MG63 (cell line): Measurements from ENCODE around the gene RND1. TPM values are rescaled to one million over a fixed set of nuclear protein-coding genes. Genes with fewer than 3 reads are reported as not detected.
A peak's percentile ranks its signal among the peaks of the same experiment; 100 is the strongest.
"Not testable (repeated sequence)": the region's sequence is repeated elsewhere in the genome, so short reads cannot be mapped to it uniquely, and the experiment has no call there.

Experiments used
- DNase-seq: peaks from one replicate; pipeline ENCODE4 v3.0.0-alpha.2; 2020
- H3K27me3 ChIP-seq: fragments of 250-450 bp; sonication (Bioruptor Pico); 2 replicates; pipeline ENCODE4 v1.5.1; 2020; ENCODE audit warnings: mild to moderate bottlenecking, moderate library complexity
- H3K36me3 ChIP-seq: fragments of 250-450 bp; sonication (Bioruptor Pico); 2 replicates; pipeline ENCODE4 v1.5.1; 2020; ENCODE audit warnings: mild to moderate bottlenecking, moderate library complexity
- H3K4me3 ChIP-seq: fragments of 250-450 bp; sonication (Bioruptor Pico); 2 replicates; pipeline ENCODE4 v1.5.1; 2020; ENCODE audit warnings: mild to moderate bottlenecking, moderate library complexity
- H3K9me3 ChIP-seq: fragments of 250-450 bp; sonication (Bioruptor Pico); 2 replicates; pipeline ENCODE4 v1.5.1; 2020; ENCODE audit warnings: mild to moderate bottlenecking, moderate library complexity
- total RNA-seq: library from RNA; depleted of rRNA; stranded (reverse); fragments of >200 nt; shearing (Covaris generic); gene quantifications from 2 replicates; pipeline ENCODE4 v1.2.3, GENCODE V29; 2014; ENCODE audit warnings: low replicate concordance; rRNA removed

RND1 gene
- total RNA-seq = 0.12 TPM in 1 of 2 replicates, not detected in the other

DNA sequence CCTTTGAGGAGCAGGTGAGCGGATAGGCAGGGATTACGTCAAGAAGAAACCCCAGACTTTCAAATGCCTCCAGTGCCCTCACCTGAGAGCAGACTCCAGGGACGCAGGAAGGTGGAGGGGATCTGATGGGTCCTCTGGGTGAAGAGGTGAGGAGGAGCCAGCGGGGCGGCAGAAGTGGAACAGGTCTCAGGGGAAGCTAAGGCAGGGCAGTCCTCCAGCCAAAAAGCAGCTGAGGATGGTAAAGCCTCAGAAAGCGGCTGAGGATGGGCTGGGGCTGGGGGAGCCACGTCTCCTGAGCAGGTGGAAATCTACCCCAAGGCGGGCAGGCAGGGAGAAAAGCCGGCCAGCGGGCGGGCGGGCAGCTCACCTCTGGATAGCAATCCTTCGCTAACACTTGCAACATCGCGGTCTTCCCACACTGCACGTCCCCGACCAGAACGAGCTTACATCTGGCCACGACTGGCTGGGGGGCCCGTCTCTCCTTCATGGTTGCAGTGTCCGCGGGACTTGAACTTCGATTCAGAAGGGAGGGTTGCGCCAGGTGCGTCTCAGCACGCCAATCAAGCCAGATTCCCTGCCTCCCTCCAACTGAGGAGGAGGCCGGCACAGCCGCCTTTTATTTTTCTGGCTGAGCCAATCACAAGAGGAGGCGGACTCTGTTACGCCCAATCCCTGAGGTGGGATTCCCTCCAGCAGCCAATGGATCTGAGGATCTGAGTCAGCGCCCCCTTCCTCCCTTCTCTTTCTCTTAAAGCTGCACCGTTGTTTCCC lies at the start of gene RND1:
TSS of gene RND1 (minus strand) at position 590 of the 771 bp plus-strand sequence. CDS start at position 487, 103 bp downstream.
- peaks cover 23% of the 10 kb centered on the region for H3K27me3 ChIP-seq
- DNase-seq = peak; percentile 86
- H3K4me3 ChIP-seq = peak within 1 kb of the TSS; percentile 52
- H3K9me3 ChIP-seq = no peaks in the 10 kb centered on the region
- no peaks in the 10 kb centered on the region for H3K36me3 ChIP-seq

DNA sequence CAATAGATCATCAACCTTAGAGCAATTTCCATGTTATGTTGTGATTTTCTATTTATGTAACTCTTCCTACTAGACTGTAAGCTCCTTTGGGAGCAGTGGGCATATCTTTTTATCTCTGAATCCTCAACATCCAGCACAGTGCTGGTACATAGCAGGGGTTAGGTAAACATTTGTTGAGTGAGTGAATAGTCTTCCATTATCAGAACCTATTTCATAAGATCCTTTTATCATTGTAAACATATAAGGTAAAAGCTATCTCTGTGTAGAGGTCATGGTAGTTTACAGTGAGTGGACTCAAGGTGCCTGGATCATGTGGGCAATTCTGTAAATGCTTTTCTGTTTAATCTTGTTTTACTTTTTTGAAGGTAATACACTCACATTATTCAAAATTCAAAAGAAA lies 44.5 kb upstream of the RND1 start:
- no peak for DNase-seq
- Histone ChIP-seq H3K36me3 (no peaks in the 10 kb centered on the region), H3K27me3 (no peaks in the 10 kb centered on the region), H3K9me3 (no peaks in the 10 kb centered on the region), H3K4me3 (no peak overlapping the region)

DNA sequence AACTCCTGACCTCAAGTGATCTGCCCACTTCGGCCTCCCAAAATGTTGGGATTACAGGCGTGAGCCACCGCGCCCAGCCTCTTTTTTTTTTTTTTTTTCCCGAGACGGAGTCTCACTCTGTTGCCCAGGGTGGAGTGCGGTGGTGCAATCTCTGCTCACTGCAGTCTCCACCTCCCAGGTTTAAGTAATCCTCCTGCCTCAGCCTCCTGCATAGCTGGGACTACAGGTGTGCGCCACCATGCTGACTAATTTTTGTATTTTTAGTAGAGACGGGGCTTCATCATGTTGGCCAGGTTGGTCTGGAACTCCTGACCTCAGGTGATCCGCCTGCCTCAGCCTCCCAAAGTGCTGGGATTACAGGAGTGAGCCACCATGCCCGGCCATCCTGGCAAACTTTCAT lies 44.0 kb upstream of the RND1 start:
- not testable (repeated sequence) for H3K4me3 ChIP-seq, DNase-seq, H3K36me3 ChIP-seq, H3K9me3 ChIP-seq, H3K27me3 ChIP-seq

DNA sequence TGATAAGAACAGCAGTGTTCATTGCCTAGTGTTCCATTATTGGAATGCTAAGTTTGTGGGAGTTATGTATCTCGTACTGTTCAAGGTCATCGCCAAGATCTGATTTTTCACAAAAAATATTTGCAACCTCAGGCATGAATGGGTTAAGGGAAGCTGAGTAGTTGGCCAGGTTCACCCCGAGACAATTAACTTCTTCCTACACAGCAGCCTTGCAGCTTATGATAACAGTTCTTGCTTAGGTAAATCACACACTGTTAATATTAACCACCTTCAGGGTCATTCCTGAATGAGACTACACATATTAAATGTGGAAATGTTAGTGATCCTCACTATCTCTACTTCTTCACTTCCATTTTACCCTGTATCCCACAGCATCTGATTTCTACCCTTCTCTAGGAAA lies 41.6 kb upstream of the RND1 start:
- no peaks in the 10 kb centered on the region for H3K36me3 ChIP-seq
- DNase-seq = no peak
- no peaks in the 10 kb centered on the region for H3K9me3 ChIP-seq
- no peak overlapping the region for H3K4me3 ChIP-seq
- no peaks in the 10 kb centered on the region for H3K27me3 ChIP-seq

DNA sequence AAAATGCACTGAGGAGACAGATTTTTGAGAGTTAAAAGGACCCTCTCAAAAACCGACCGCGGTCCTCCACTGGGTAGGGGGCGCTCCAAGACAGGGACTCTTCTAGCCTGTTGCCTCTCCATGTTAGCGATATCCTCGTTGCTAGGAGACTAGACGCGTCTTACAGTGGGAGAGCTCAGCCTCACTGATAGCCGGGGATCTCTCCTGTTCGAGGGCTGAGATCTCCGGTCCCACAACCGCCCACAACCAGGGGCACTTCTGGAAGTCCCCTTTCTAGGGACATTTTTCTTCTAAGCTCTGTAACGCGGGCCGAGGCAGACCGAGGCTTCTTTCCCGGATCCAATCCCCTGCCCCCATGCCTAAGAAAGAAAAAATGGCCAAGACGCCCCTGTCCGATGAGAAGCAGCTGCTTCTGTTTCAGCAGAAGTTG lies 38.3 kb upstream of the RND1 start:
- H3K36me3 ChIP-seq = no peaks in the 10 kb centered on the region
- DNase-seq = peak; percentile 77
- H3K27me3 ChIP-seq = no peaks in the 10 kb centered on the region
- peak overlapping the region; percentile 43 for H3K4me3 ChIP-seq
- no peaks in the 10 kb centered on the region for H3K9me3 ChIP-seq

DNA sequence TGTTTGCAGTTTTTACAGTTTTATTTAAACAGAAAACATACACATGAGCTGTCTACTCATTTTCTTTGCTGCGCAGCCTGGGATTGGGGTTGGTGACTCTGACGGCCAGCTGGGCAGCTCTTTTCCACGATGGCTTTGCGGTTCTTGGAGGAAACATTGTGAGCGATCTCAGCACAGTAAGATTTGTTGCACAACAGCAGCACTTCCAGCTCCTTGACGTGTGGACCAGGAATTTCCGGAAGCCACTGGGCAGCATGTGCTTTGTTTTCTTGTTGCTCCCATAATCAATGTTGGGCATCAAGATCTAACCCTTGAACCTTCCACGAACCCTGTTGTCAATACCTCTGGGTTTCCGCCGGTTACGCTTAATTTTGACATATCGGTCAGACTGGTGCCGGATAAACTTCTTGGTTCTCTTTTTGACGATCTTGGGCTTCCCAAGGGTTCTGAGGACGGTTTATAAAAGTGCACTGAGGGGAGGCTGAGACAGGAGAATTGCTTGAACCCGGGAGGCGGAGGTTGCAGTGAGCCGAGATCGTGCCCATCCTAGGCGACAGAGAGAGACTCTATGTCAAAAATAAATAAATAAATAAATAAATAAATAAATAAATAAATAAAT lies 37.8 kb upstream of the RND1 start:
- Histone ChIP-seq H3K9me3 (no peaks in the 10 kb centered on the region), H3K4me3 (no peak overlapping the region), H3K27me3 (no peaks in the 10 kb centered on the region), H3K36me3 (no peaks in the 10 kb centered on the region)
- no peak for DNase-seq

DNA sequence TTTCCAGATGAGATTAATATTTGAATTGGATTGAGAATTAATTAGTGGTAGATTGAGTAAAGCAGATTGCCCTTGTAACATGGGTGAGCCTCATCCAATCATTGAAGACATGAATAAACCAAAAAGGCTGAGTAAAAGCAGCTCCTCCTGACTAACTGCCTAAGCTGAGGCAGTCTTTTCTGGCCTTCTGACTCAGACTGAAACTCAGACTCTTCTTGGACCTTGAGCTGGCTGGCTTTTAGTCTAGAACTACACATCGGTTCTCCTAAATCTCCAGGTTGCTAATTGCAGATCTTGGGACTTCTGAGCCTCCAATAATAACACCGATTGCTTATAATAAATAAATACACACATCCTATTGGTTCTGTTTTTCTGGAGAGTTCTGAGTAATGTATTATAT lies 35.6 kb upstream of the RND1 start:
- H3K9me3 ChIP-seq = no peaks in the 10 kb centered on the region
- no peaks in the 10 kb centered on the region for H3K27me3 ChIP-seq
- H3K36me3 ChIP-seq = no peaks in the 10 kb centered on the region
- DNase-seq = no peak
- no peak overlapping the region for H3K4me3 ChIP-seq

DNA sequence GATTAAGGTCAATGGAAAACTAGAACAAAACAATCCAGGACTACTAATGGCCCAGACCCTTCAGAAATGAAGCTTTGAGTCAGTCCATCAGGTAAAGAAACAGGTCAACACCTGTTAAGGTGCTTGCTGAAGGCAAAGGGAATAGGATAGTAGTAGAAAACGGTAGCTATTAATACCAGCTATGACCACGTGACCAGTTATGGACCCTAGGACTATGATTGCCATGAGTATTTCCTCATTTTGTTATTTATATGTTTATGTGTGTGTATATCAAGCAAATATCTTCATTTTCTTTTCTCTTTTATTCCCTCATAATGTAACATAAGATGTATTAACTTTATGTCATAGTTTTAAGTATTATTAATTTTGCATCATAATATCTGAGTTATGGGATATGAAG lies 34.0 kb upstream of the RND1 start:
- Histone ChIP-seq H3K27me3 (no peaks in the 10 kb centered on the region), H3K36me3 (no peaks in the 10 kb centered on the region), H3K9me3 (no peaks in the 10 kb centered on the region), H3K4me3 (no peak overlapping the region)
- DNase-seq = no peak

DNA sequence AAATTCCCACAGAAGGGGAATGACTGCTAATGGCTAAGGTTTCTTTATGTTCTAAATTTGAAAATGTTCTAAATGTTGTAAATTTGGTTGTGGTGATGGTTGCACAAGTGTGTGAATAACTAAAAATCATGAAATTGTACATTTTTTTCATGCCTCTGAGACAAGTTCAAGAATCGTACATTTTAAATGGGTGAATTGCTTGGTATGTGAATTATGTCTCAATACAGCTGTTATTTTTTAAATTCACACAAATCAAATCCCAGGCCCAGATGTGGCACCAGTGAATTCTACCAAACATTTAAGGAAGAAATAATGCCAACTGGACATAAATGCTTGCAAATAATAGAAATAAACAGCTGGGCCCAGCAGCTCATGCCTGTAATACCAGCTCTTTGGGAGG lies 28.6 kb upstream of the RND1 start:
- H3K4me3 ChIP-seq = no peak overlapping the region
- no peaks in the 10 kb centered on the region for H3K36me3 ChIP-seq
- DNase-seq = no peak
- H3K27me3 ChIP-seq = peaks cover 5% of the 10 kb centered on the region
- no peaks in the 10 kb centered on the region for H3K9me3 ChIP-seq

DNA sequence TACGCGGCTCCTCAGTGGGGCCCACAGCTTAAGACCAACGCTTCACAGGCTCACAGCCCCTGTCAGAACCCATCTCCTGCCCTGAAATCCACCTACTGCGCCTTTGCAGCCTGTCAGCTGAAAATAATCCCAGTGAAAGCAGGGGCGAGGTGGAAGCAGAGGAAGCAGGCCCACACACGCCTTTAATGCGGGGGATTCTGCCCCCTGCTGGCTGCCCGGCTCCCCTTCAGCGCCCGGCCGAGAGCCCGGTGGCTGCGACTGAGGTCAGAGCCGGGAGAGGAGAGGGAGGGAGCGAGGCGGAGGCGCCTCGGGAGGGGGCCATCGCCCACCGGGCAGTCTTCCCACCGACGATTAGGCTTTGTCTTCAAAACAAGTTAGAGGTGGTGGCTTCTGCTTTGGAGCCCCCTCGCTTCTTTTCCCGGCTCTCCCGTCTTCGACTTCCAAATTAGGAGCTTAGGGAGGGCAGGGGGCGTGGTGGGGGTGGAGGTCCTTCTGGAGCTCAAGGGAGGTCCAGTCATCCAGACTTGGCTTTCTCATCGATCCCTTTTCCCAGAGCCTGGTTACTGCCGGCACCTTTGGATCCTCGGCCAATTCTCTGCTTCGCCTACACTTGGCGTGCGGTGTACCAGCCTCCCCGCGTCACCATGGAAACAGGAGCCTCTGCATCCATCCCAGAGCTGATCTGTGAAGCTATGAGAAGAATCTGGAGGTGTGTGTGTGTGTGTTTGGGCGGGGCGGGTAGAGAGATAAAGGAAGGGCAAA lies 25.2 kb upstream of the RND1 start:
- Histone ChIP-seq H3K4me3 (no peak overlapping the region), H3K36me3 (no peaks in the 10 kb centered on the region)
- peak; percentile 68 for DNase-seq

DNA sequence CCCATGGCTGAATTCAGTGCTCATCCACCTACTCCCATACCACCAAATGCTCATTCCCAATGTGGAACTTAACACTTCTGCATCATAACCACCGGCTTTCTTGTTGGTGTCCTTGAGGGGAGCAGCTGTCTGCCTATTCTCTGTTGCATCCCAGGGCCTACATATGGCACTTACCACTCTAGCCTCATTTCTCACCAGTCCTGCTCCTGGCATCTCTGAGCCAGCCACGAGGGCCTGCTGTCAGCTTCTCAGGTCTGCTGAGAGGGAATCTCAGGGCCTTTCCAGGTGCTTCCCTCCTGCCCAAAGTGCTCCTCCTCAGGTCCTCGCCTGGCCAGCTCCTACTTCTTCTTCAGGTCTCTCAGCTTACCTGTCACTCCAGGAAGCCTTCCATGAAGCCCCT lies 24.0 kb upstream of the RND1 start:
- no peak for DNase-seq
- H3K36me3 ChIP-seq = no peaks in the 10 kb centered on the region
- H3K27me3 ChIP-seq = peaks cover 5% of the 10 kb centered on the region
- no peak overlapping the region for H3K4me3 ChIP-seq
- no peaks in the 10 kb centered on the region for H3K9me3 ChIP-seq

More for the DNA sequence above, 25.2 kb upstream of the RND1 start:
- Histone ChIP-seq H3K27me3 (peaks cover 5% of the 10 kb centered on the region), H3K9me3 (no peaks in the 10 kb centered on the region)

DNA sequence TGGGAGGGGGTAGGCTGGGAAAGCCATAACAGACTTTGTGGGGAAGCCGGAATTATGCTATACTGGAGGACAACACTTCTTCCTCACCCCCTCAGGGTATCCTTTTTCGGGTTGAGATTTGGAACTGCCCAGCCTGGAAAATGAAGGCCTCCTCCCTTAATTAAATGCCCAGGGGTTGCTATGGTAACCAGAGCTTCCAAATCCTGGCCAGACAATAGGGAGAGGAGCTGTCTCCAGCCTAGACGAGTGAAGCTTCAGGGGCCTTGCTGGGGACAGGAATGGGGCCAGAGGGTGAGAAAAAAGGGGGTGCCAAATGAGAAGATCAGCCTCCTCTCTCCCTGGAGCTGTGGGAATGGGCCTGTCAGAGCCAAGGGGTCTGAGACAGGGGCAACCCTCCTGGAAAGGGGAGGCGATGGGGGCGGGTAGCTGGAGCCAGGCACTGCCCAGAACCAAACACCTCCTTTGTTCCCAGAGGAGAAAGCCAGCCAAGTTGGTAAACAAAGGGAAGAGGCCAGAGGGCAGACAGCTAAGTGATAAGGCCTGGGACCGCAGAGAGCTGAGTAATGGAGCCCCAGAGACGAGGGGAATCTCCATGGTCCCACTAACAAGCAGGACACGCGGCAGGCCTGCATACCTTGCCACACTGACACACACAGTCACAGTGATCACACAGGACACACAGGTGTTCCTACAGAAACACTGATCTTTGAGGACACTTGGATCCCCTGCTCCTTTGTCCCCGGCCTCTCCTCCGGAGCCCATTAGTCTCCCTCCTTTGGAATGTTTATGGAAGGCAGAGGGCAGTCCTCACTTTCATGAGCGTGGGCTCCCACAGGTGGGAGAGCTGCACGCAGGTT lies 17.9 kb upstream of the RND1 start:
- Histone ChIP-seq H3K9me3 (no peaks in the 10 kb centered on the region), H3K36me3 (no peaks in the 10 kb centered on the region), H3K27me3 (peaks cover 2% of the 10 kb centered on the region), H3K4me3 (no peak overlapping the region)
- DNase-seq = no peak

DNA sequence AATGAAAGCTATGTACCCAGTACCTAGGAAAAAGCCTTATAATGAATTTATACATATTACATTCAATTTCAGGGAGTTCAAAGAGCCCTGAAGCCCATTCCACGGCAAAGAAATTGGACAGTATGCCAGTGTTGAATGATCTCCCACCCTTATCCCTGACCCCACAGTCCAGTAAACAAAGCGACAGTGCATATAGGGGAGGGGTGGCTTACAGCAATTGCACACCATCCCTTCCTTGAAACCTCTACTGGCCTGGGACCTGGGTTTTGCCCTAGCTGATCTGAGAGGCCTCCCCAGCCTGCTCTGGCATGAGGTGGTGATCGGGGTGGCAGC lies 17.3 kb upstream of the RND1 start:
- H3K36me3 ChIP-seq = no peaks in the 10 kb centered on the region
- peaks cover 2% of the 10 kb centered on the region for H3K27me3 ChIP-seq
- no peak overlapping the region for H3K4me3 ChIP-seq
- DNase-seq = no peak
- no peaks in the 10 kb centered on the region for H3K9me3 ChIP-seq

DNA sequence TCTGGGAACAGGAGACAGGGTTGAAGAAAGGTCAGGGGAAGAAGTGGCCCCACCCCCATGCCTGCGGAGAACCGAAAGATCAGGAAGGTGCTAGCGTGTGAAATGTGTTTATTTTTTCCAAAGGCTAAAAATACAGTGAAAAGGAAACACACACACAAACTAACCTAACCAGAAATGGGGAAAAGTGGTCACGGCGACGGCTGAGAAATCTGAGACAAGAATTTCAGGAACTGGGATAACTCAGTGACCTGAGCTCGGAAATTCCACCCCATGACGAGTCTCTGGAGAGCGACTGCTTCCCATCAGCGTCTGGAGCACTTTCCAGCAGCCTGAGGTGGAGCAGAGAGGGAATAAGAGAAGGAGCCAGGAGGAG lies 16.6 kb upstream of the RND1 start:
- no peak overlapping the region; the same call in 1 of the 2 replicates for H3K4me3 ChIP-seq

DNA sequence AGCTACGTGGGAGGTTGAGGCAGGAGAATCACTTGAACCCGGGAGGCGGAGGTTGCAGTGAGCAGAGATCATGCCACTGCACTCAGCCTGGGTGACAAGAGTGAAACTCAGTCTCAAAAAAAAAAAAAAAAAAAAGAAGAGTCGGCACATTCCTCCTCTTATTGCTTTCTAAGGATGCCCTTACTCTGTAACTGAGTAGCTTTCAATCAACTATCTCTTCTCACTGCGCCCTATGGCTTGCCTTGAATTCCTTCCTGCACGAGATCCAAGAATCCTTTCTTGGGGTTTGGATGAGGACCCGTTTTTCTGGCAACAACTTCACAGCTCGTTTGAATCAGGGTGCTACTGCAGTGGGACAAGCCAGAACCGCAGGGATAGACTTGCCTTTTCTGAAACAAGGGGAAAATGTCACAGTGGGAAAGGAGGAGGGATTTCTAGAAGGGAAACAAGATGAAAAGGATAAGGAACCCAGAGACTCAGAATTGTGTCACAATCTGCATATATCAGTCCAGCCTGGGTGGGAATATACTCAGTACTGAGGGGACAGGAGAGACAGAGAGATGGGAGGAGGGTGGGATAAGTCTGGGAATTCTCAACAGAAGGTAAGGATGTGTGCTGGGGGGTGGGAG lies 16.1 kb upstream of the RND1 start:
- no peak for DNase-seq
- H3K9me3 ChIP-seq = no peaks in the 10 kb centered on the region
- H3K4me3 ChIP-seq = no peak overlapping the region; the same call in 1 of the 2 replicates
- H3K36me3 ChIP-seq = no peaks in the 10 kb centered on the region
- peaks cover 2% of the 10 kb centered on the region for H3K27me3 ChIP-seq

More for the DNA sequence above, 16.6 kb upstream of the RND1 start:
- Histone ChIP-seq H3K9me3 (no peaks in the 10 kb centered on the region), H3K36me3 (no peaks in the 10 kb centered on the region), H3K27me3 (peaks cover 2% of the 10 kb centered on the region)
- no peak for DNase-seq

DNA sequence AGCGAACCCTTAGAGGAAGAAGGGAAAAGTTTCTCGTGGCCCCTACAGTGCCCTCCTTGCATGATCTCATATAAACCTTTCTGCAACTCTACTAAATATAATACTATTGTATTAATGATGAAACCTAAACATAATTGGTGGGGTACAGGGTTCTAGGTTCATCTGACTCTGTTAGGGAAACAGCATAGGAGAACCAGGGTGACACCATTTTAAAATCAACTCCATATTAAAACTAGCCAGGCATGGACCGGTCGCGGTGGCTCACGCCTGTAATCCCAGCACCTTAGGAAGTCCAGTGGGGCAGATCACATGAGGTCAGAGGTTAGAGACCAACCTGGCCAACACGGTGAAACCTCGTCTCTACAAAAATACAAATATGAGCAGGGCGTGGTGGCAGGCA lies 15.0 kb upstream of the RND1 start:
- Histone ChIP-seq H3K27me3 (peaks cover 2% of the 10 kb centered on the region), H3K36me3 (no peaks in the 10 kb centered on the region), H3K9me3 (no peaks in the 10 kb centered on the region), H3K4me3 (no peak overlapping the region)
- DNase-seq = no peak
